ENCODE measurements around the gene DNASE1L3. TPM values are rescaled to one million over a fixed set of nuclear protein-coding genes. Genes with fewer than 3 reads are reported as not detected.

The DNASE1L3 gene
- total RNA-seq, 2 donors from 2014 or later = 1.4 to 2.3 TPM

DNA sequence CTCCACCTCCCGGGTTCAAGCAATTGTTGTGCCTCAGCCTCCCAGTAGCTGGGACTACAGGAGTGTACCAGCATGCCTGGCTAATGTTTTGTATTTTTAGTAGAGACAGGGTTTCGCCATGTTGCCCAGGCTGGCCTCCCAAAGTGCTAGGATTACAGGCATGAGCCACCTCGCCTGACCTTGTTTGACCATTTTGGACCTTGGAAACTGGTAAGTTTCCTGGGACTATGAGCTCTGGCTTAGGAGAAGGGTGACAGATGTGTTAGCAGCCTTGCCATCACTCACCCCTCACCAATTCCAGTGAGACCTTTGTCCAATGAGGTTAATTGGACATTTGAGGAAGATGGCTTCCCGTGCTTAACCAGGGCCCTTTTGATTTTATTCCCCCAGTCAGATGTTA is 19.9 kb downstream of the DNASE1L3 start:
- no peaks in the 10 kb centered on the region for H3K27me3 ChIP-seq (replicated peaks; ENCODE audit: insufficient read depth)
- WGBS = 97% methylated on average over 4 of the region's 4 CpGs
- no peaks in the 10 kb centered on the region for H3K9me3 ChIP-seq

DNA sequence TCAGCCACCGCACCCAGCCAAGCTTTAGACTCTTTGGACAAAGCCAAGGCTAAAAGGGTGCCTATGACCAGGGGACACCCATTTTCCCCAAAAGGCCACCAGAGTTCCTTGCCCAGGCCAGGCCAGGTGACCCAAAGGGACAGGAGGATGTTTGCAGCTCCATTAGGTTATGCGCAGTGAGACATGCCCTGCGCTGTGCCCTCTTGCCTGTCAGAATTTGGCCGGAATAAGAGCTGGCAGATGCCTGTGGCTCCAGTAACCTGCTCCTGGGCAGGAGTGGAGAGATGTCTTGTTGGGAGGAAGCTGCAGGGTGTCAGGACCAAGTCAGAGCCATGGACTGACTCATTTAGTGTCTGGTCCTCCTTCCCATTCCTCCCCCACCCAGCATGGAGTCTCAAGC is 20.5 kb downstream of the DNASE1L3 start:
- Histone ChIP-seq H3K27me3 (replicated peaks; ENCODE audit: insufficient read depth) (no peaks in the 10 kb centered on the region), H3K27ac (no peak overlapping the region), H3K36me3 (no peaks in the 10 kb centered on the region), H3K9me3 (no peaks in the 10 kb centered on the region), H3K4me3 (no peak overlapping the region), H3K4me1 (replicated peaks) (no peaks in the 10 kb centered on the region)
- 100% methylated on average over 4 of the region's 4 CpGs for WGBS
- intact Hi-C loops (cut with DNase I) = no loop called here
- no peak for DNase-seq (ENCODE audit: low spot score)
- no peak for TF ChIP-seq POLR2A (IDR thresholded peaks at IDR 0.05)

More for the DNA sequence above, 19.9 kb downstream of the DNASE1L3 start:
- Histone ChIP-seq H3K36me3 (no peaks in the 10 kb centered on the region), H3K4me3 (no peak overlapping the region), H3K27ac (no peak overlapping the region), H3K4me1 (replicated peaks) (no peaks in the 10 kb centered on the region)
- intact Hi-C loops (cut with DNase I) = no loop called here
- TF ChIP-seq, protein P1, sequence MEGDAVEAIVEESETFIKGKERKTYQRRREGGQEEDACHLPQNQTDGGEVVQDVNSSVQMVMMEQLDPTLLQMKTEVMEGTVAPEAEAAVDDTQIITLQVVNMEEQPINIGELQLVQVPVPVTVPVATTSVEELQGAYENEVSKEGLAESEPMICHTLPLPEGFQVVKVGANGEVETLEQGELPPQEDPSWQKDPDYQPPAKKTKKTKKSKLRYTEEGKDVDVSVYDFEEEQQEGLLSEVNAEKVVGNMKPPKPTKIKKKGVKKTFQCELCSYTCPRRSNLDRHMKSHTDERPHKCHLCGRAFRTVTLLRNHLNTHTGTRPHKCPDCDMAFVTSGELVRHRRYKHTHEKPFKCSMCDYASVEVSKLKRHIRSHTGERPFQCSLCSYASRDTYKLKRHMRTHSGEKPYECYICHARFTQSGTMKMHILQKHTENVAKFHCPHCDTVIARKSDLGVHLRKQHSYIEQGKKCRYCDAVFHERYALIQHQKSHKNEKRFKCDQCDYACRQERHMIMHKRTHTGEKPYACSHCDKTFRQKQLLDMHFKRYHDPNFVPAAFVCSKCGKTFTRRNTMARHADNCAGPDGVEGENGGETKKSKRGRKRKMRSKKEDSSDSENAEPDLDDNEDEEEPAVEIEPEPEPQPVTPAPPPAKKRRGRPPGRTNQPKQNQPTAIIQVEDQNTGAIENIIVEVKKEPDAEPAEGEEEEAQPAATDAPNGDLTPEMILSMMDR (IDR thresholded peaks at IDR 0.05) = no peak
- TF ChIP-seq POLR2AphosphoS5 (IDR thresholded peaks at IDR 0.05) = no peak
- TF ChIP-seq POLR2A (IDR thresholded peaks at IDR 0.05) = no peak
- DNase-seq (ENCODE audit: low spot score) = no peak

DNA sequence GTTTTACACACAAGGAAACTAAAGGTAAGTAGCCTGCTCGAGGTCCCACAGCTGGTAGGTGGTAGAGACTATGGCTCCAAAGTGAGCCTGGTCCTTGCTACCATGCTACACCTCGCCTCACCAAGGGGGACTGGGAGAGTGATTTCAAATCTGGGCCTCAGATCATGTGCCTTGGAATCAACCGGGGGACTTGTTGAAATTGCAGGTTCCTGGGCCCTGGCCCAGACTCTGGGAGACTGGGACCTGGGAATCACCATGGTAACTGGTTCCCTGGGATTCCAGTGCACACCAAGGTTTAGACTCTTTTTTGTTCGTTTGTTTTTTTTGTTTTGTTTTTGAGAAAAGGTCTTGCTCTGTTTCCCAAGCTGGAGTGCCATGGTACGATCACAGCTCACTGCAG is 21.1 kb downstream of the DNASE1L3 start:
- no peak overlapping the region for H3K4me3 ChIP-seq
- TF ChIP-seq, protein P1 (IDR thresholded peaks at IDR 0.05) = no peak
- TF ChIP-seq POLR2AphosphoS5 (IDR thresholded peaks at IDR 0.05) (no peak), POLR2A (IDR thresholded peaks at IDR 0.05) (no peak)
- no peaks in the 10 kb centered on the region for H3K27me3 ChIP-seq (replicated peaks; ENCODE audit: insufficient read depth)
- 77% methylated on average over 5 of the region's 5 CpGs for WGBS
- no peak for DNase-seq (ENCODE audit: low spot score)
- H3K9me3 ChIP-seq = no peaks in the 10 kb centered on the region
- no peak overlapping the region for H3K27ac ChIP-seq
- no peaks in the 10 kb centered on the region for H3K36me3 ChIP-seq
- intact Hi-C loops (cut with DNase I) = loop anchor here (2.0 to 10.0 kb wide), 2 partner anchors 109 to 225 kb away; no protein-coding TSS in a partner anchor
- H3K4me1 ChIP-seq (replicated peaks) = no peaks in the 10 kb centered on the region

DNA sequence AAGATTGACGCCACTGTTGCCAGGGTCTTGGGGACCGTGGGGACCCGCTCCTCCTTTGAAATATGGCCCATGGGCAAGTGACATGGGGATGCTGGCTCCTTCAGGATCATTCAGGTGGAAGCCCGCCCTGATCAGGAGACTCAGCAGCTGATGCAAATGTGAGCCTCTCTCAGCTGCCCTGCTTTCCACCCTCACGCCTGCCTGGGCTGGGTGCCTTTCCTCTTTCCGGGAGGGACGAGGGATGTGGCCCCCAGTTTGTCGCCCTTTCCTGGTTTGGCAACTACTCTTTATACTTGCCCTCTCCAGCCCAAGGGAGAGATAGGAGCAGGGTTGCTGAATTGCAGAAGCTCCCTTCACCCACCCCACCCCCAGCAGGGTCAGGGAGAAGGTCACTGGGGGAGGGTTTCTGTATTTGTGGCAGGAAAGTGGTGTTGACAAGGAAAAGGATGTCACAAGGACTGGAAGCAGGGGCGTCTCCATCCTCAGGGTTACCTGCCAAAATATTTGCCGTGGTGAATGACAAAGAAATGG is 21.8 kb downstream of the DNASE1L3 start:
- Histone ChIP-seq H3K4me3 (no peak overlapping the region), H3K27me3 (replicated peaks; ENCODE audit: insufficient read depth) (no peaks in the 10 kb centered on the region), H3K27ac (no peak overlapping the region), H3K4me1 (replicated peaks) (no peaks in the 10 kb centered on the region), H3K36me3 (no peaks in the 10 kb centered on the region), H3K9me3 (no peaks in the 10 kb centered on the region)
- TF ChIP-seq POLR2A (IDR thresholded peaks at IDR 0.05) (no peak), POLR2AphosphoS5 (IDR thresholded peaks at IDR 0.05) (no peak)
- TF ChIP-seq, protein P1 (IDR thresholded peaks at IDR 0.05) = no peak
- intact Hi-C loops (cut with DNase I) = loop anchor here (2.0 to 10.0 kb wide), 2 partner anchors 110 to 226 kb away; no protein-coding TSS in a partner anchor
- DNase-seq (ENCODE audit: low spot score) = no peak
- WGBS = 68% methylated on average over 10 of the region's 10 CpGs

DNA sequence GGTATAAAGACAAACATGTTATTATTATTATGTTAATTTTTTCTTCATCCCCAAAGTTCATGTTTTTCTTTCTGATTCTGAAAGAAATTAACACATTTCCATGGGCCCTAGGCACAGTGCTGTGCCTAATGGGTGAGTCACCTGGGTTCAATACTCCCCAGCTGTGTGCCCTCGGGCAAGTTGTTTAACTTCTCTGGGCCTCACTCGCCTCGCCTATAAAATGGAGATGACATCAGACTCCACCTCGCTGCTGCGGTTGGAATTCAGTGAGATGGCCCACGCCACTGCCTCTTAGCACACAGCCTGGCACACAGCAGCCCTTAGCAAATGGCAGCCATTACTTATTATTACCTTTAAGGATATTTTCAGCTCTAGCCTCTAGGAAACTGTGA is 22.6 kb downstream of the DNASE1L3 start:
- Histone ChIP-seq H3K9me3 (no peaks in the 10 kb centered on the region), H3K4me3 (no peak overlapping the region), H3K36me3 (no peaks in the 10 kb centered on the region), H3K27me3 (replicated peaks; ENCODE audit: insufficient read depth) (no peaks in the 10 kb centered on the region), H3K27ac (no peak overlapping the region), H3K4me1 (replicated peaks) (no peaks in the 10 kb centered on the region)
- DNase-seq (ENCODE audit: low spot score) = no peak
- 70% methylated on average over 6 of the region's 6 CpGs for WGBS
- intact Hi-C loops (cut with DNase I) = loop anchor here (2.0 to 10.0 kb wide), 2 partner anchors 111 to 227 kb away; no protein-coding TSS in a partner anchor
- TF ChIP-seq POLR2A (IDR thresholded peaks at IDR 0.05) = no peak
- TF ChIP-seq, protein P1 (IDR thresholded peaks at IDR 0.05) = no peak
- TF ChIP-seq POLR2AphosphoS5 (IDR thresholded peaks at IDR 0.05) = no peak

All from prostate gland (tissue), 2 donors.